ENCODE data around the gene SERPING1. TPM values are rescaled to one million over a fixed set of nuclear protein-coding genes. Genes with fewer than 3 reads are reported as not detected.

The SERPING1 gene
- total and polyA plus RNA-seq, 2 donors (not counting 3 experiments of a cell fraction or from before 2014, with no cell fraction given): 0.30 TPM; not detected in 1

- Histone ChIP-seq H3K4me3 (replicated peaks in 1 of 3; ENCODE audit: insufficient read depth in 1 of 3, low read depth in 1 of 3, low read length in 3 of 3) (peak within 1 kb of the TSS; percentile 56 to 86 (median 76)), H3K27me3 (ENCODE audit: control insufficient read depth in 2 of 2, insufficient read depth in 2 of 2, low read length in 2 of 2) (no peaks in the 10 kb centered on the region), H3K9me3 (replicated peaks; ENCODE audit: control insufficient read depth, insufficient read depth, low read length) (no peaks in the 10 kb centered on the region), H3K9me1 (replicated peaks; ENCODE audit: control insufficient read depth, extremely low read depth, insufficient read depth, low read length) (no peaks in the 10 kb centered on the region), H3K36me3 (ENCODE audit: control insufficient read depth in 2 of 2, extremely low read depth in 1 of 2, insufficient read depth in 2 of 2, low read length in 2 of 2) (no peaks in the 10 kb centered on the region), H3K4me1 (ENCODE audit: control insufficient read depth, extremely low read depth, insufficient read depth, low read length) (peaks cover 10% of the 10 kb centered on the region), H2AFZ (ENCODE audit: low read depth, low read length) (peak within 1 kb of the TSS; percentile 100), H3K79me2 (ENCODE audit: control insufficient read depth, insufficient read depth, low read length) (no peaks in the 10 kb centered on the region), H3K27ac (ENCODE audit: insufficient read depth, low read depth, low read length) (no peak within 1 kb of the TSS), H3K4me2 (ENCODE audit: insufficient read depth, low read length) (peak within 1 kb of the TSS; percentile 96), H4K20me1 (replicated peaks; ENCODE audit: control insufficient read depth, extremely low read depth, insufficient read depth, low read length) (no peaks in the 10 kb centered on the region), H3K9ac (replicated peaks; ENCODE audit: extremely low read depth, insufficient read depth, low read length) (peak within 1 kb of the TSS; percentile 49)
- no peak for TF ChIP-seq FOS (IDR thresholded peaks at IDR 0.05; ENCODE audit: borderline replicate concordance, insufficient read depth, low read length)
- no peak for TF ChIP-seq EZH2 (IDR thresholded peaks at IDR 0.05; ENCODE audit: borderline replicate concordance, low read depth, low read length, severe bottlenecking)
- peak; percentile 16 for TF ChIP-seq MAX (IDR thresholded peaks at IDR 0.05; ENCODE audit: insufficient read depth, insufficient read length)
- no peak for TF ChIP-seq GATA2 (IDR thresholded peaks at IDR 0.05; ENCODE audit: insufficient read depth, insufficient read length, low read depth, low read length)
- TF ChIP-seq POLR2A (IDR thresholded peaks at IDR 0.05; ENCODE audit: low read depth, low read length): no peak
- TF ChIP-seq, protein P1, sequence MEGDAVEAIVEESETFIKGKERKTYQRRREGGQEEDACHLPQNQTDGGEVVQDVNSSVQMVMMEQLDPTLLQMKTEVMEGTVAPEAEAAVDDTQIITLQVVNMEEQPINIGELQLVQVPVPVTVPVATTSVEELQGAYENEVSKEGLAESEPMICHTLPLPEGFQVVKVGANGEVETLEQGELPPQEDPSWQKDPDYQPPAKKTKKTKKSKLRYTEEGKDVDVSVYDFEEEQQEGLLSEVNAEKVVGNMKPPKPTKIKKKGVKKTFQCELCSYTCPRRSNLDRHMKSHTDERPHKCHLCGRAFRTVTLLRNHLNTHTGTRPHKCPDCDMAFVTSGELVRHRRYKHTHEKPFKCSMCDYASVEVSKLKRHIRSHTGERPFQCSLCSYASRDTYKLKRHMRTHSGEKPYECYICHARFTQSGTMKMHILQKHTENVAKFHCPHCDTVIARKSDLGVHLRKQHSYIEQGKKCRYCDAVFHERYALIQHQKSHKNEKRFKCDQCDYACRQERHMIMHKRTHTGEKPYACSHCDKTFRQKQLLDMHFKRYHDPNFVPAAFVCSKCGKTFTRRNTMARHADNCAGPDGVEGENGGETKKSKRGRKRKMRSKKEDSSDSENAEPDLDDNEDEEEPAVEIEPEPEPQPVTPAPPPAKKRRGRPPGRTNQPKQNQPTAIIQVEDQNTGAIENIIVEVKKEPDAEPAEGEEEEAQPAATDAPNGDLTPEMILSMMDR (IDR thresholded peaks at IDR 0.05; ENCODE audit: extremely low read depth in 1 of 2, insufficient read depth in 1 of 2, low read depth in 1 of 2, low read length in 2 of 2): peak; percentile 33 to 93
- no peak for TF ChIP-seq POLR2AphosphoS5 (IDR thresholded peaks at IDR 0.05; ENCODE audit: insufficient read depth, low read depth, low read length)
- TF ChIP-seq JUN (IDR thresholded peaks at IDR 0.05; ENCODE audit: borderline replicate concordance, insufficient read depth, insufficient read length, low read depth): no peak
- no peak for TF ChIP-seq MYC (IDR thresholded peaks at IDR 0.05; ENCODE audit: low read depth, low read length)
- FAIRE-seq: peak; percentile 50
- ChIA-PET CTCF (interaction anchor here (0.6 to 6.0 kb wide), 34 partner anchors 8 to 1568 kb away, joined by 3 to 154 read pairs (median 4); no protein-coding TSS in a partner anchor), POLR2A (interaction anchor here (1.4 kb wide), 1 partner anchor 73 kb away, joined by 4 read pairs; no protein-coding TSS in a partner anchor)
- intact Hi-C loops (cut with micrococcal nuclease) (loop anchor here (1.0 kb wide), 2 partner anchors 74 to 145 kb away; partner anchors contain the start of genes MED19 and TMX2), dilution Hi-C loops (cut with MboI; ENCODE audit: extremely low pct_ligation_motif_present, low sequenced_read_pairs) (no loop called here)
- no peak for DNase-seq (ENCODE audit: low read depth, low spot score)
- BruUV-seq (replicated peaks): no TSS peak
These were observed 29.8 kb upstream of the SERPING1 start, which contains the start of gene UBE2L6 for GRCh38 chr11:57567515-57568329. Gene UBE2L6, minus strand, starts transcription at chr11:57567672. Its CDS starts 61 bp downstream, at chr11:57567611.

Data from endothelial cell of umbilical vein (primary cell).